ENCODE measurements around the gene FGF14.

Gene FGF14

DNA sequence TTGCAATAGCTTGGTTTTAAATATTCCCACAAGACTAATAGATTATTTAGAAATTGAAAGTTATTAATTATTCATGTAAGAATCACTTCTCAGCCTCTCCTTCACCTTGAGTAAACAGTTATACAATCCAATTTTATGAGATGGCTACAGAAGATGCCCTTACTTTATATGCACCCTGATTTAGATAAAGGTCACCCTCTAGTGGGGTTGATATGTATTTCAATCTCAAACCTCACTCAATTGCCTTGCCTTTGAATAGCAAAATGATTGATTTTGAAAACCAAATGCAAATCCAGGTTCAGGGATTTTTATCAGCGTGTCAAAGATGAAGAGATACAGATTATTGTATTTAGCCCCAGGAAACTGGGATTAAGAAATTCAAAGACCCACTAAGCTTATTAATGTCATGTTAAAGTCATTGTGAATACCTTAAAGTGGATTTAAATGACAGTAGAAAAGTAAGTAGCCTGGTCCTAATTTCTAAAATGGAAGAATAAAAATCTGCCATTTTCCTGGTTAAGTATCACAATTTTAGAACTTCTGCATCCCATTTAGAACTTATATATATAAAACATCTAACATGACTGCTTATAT lies 644.3 kb downstream of the FGF14 start:
- in situ Hi-C loops (cut with HindIII; ENCODE audit: low pct_ligation_motif_present, low sequenced_read_pairs), result loop anchor here (25.0 kb wide), 2 partner anchors 245 to 620 kb away; no protein-coding TSS in a partner anchor
- TF ChIP-seq, protein P1, sequence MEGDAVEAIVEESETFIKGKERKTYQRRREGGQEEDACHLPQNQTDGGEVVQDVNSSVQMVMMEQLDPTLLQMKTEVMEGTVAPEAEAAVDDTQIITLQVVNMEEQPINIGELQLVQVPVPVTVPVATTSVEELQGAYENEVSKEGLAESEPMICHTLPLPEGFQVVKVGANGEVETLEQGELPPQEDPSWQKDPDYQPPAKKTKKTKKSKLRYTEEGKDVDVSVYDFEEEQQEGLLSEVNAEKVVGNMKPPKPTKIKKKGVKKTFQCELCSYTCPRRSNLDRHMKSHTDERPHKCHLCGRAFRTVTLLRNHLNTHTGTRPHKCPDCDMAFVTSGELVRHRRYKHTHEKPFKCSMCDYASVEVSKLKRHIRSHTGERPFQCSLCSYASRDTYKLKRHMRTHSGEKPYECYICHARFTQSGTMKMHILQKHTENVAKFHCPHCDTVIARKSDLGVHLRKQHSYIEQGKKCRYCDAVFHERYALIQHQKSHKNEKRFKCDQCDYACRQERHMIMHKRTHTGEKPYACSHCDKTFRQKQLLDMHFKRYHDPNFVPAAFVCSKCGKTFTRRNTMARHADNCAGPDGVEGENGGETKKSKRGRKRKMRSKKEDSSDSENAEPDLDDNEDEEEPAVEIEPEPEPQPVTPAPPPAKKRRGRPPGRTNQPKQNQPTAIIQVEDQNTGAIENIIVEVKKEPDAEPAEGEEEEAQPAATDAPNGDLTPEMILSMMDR (IDR thresholded peaks at IDR 0.05; ENCODE audit: low read depth, low read length, missing control alignments), result peak; percentile 46
- no peak for DNase-seq
- Histone ChIP-seq H3K4me3 (ENCODE audit: low read depth, low read length) (no peak overlapping the region), H3K27ac (no peak overlapping the region), H3K27me3 (replicated peaks) (no peaks in the 10 kb centered on the region), H3K36me3 (replicated peaks) (no peaks in the 10 kb centered on the region)

DNA sequence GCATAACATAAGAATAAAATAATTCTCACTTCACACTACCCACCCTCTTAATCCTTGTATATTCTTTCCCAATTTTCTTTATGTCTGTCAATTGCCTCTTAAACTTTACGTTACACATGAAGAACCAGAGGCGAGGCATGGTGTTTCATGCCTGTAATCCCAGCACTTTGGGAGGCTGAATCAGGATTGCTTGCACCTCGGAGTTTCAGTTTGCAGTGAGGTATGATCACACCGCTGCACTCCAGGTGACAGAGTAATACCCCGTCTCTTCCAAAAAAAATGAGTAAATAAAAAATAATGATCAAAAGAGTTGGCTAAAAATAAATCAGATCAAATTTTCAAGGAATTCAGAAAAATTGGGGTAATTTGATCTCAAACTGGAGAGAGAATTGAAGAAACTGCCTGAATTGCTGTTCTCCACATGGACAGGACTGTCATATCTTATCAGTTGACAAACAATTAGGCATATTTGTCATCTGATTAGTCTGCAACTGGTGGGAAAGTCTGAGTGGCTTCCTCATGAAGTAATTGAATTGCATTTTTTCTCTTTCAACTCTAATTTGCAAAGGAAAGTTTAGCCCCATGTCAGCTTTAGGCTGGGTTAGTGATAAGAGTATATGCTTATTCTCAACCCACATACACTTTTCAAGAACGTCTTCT lies 646.5 kb downstream of the FGF14 start:
- peak; percentile 12 for DNase-seq
- TF ChIP-seq, protein P1 (IDR thresholded peaks at IDR 0.05; ENCODE audit: low read depth, low read length, missing control alignments), result no peak

DNA sequence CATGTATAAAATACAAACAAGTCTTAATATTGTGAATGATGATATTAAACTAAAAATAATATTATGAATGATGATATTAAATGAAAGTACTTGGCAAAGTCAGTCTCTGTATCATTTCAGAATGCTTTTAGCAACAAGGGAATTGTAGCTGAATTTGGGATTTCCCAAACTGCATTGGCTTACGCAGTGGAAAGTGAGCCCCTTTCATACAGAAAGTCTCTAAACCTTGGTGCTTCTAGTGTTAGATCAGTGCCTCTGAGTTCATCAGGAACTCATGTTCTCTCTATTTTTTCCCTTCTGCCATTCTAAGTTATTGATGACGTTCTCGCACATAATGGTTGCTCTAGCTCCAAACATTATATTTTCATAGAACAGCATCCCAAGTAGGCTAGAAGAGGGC lies 649.4 kb downstream of the FGF14 start:
- no peaks in the 10 kb centered on the region for H3K27me3 ChIP-seq (replicated peaks)
- H3K27ac ChIP-seq, result no peak overlapping the region
- TF ChIP-seq, protein P1 (IDR thresholded peaks at IDR 0.05; ENCODE audit: low read depth, low read length, missing control alignments), result no peak
- DNase-seq, result no peak
- in situ Hi-C loops (cut with HindIII; ENCODE audit: low pct_ligation_motif_present, low sequenced_read_pairs), result loop anchor here (25.0 kb wide), 2 partner anchors 240 to 615 kb away; no protein-coding TSS in a partner anchor
- H3K4me3 ChIP-seq (ENCODE audit: low read depth, low read length), result no peak overlapping the region
- H3K36me3 ChIP-seq (replicated peaks), result no peaks in the 10 kb centered on the region

More for the DNA sequence above, 646.5 kb downstream of the FGF14 start:
- in situ Hi-C loops (cut with HindIII; ENCODE audit: low pct_ligation_motif_present, low sequenced_read_pairs), result loop anchor here (25.0 kb wide), 2 partner anchors 243 to 618 kb away; no protein-coding TSS in a partner anchor
- Histone ChIP-seq H3K27ac (no peak overlapping the region), H3K27me3 (replicated peaks) (no peaks in the 10 kb centered on the region), H3K4me3 (ENCODE audit: low read depth, low read length) (no peak overlapping the region), H3K36me3 (replicated peaks) (no peaks in the 10 kb centered on the region)

DNA sequence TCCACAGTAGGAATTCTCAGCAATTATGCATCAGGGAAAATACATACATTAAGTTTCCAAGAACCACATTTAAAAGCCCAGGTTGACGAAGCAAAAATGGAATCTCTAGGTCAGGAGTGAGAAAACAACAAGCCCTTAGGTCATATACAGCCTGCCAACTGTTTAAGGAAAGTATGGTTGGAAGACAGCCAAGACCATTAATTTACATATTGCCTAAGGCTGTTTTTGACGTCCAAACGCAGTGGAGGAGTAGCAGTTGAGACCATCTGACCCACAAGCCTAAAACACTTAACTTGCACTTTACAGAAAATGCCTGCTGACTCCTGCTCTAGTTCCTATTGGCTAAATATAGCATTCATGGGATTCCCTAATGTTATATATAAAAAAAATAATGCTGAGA lies 650.4 kb downstream of the FGF14 start:
- DNase-seq, result peak; percentile 61
- Histone ChIP-seq H3K27ac (no peak overlapping the region), H3K27me3 (replicated peaks) (no peaks in the 10 kb centered on the region), H3K4me3 (ENCODE audit: low read depth, low read length) (no peak overlapping the region), H3K36me3 (replicated peaks) (no peaks in the 10 kb centered on the region)
- TF ChIP-seq, protein P1 (IDR thresholded peaks at IDR 0.05; ENCODE audit: low read depth, low read length, missing control alignments), result no peak
- in situ Hi-C loops (cut with HindIII; ENCODE audit: low pct_ligation_motif_present, low sequenced_read_pairs), result loop anchor here (25.0 kb wide), 2 partner anchors 239 to 614 kb away; no protein-coding TSS in a partner anchor

DNA sequence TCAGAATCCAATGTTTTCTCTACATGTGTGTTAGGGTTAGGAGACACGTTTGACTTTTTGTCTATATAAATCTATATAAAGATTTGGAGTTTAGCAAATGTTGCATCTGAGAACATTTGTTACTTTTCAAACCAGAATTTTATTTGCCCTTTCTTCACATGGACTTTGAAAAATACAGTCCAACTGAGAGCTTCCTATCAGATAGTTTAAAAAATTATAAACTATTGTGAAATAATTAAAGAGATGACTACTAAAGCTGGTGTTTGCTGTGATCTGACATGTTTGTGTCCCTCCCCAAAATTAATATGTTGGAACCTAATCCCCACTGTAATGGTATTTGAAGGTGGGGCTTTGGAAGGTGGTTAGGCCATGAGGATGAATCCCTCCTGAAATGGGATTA lies 652.3 kb downstream of the FGF14 start:
- in situ Hi-C loops (cut with HindIII; ENCODE audit: low pct_ligation_motif_present, low sequenced_read_pairs), result no loop called here
- Histone ChIP-seq H3K27me3 (replicated peaks) (no peaks in the 10 kb centered on the region), H3K36me3 (replicated peaks) (no peaks in the 10 kb centered on the region), H3K4me3 (ENCODE audit: low read depth, low read length) (no peak overlapping the region), H3K27ac (no peak overlapping the region)
- TF ChIP-seq, protein P1 (IDR thresholded peaks at IDR 0.05; ENCODE audit: low read depth, low read length, missing control alignments), result no peak
- no peak for DNase-seq

Measured in brain microvascular endothelial cell (primary cell).